ENCODE measurements around the gene NADK2.

Gene NADK2

GRCh38 chr5:36246036-36246800 lies 4.5 kb upstream of the NADK2 start:
- DNase-seq: no peak

DNA sequence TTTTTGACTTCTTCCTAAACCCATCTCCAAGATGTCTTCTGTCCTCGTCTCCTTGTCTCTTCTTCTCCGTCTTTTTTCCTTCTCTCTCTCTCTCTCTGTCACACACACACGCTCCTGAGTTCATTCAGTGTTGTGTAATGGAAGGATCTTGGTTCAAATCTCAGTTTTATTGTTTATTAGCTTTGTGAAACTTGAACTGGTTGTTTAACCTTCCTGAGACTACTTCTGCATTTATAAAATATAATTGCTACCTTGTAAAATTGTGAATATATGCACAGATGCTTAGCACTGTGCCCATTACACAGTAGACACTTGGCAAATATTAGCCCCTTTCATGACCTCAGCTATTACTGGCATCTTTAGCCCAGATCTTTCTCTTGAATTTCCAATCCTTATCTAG lies 2.4 kb upstream of the NADK2 start:
- DNase-seq: no peak

GRCh38 chr5:36243653-36244052 lies 1.9 kb upstream of the NADK2 start:
- DNase-seq: no peak

- DNase-seq: no peak
These were observed 1.1 kb upstream of the NADK2 start for GRCh38 chr5:36242534-36243485.

- DNase-seq: peak in 4 of 5 donors; percentile 13 to 37 (median 34)
These were observed 720 bp downstream of the NADK2 start for GRCh38 chr5:36240779-36241630.

DNA sequence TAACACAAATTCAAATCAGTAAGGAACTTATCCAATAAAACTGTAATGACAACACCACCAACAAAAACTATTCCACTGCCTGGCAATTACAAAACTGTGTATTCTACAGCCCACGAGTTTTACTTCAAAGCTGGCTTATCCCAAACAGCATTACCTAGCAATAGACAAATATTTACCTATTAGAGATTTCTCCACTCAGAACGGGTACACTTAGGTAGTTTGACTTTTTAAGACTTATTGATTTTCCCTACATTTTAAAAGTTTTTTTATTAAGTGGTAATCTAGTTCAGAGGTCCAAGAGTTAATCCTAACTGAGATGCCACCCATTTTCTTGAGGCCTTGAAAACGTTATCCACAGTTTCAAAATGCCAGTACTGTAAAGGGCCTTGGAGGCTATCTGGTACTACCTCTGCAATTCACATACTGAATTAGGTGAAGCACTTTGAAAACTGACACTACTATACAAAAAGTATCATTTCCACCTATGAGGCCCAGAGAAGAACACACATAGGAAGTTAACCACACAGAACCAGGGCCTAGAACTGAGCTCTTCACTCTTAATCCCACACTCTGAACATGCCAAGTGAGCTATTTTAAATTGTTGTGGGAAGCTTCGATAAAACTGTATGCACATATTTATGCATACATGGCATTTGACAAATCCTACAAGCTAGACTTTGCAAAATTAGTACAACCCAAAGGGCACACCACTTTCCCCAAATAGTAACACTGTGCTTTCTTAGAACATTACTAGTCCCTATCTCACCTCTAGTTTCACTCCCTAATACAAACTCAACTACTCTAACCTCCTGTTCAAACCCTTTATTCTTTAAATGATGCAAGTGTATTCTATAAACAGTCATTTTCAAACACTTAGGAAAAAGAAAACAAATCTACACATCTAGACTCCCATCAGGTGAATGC lies 2.1 kb downstream of the NADK2 start:
- no peak for DNase-seq

- DNase-seq: no peak
These were observed 3.0 kb downstream of the NADK2 start for GRCh38 chr5:36238502-36239295.

DNA sequence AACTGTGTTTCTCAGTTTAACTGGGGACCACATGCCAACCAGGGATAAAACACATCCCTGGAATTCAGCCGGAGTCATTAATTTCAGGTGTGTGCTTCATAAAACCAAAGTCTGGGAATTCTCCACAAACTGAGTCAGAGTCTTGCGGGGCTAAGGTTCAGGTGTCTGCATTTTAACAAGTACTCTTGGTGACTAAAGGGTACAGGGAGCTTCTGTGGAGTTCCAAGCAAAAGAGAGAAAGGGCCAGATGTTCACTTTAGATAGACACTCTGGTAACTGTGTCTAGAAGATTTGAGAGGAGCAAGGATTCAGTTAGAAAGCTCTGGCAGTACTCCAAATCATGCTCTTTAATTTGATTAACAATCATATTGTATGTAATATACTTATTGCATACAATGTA lies 4.0 kb downstream of the NADK2 start:
- DNase-seq: no peak

GRCh38 chr5:36236801-36237200 lies 4.9 kb downstream of the NADK2 start:
- DNase-seq: no peak

GRCh38 chr5:36232533-36232932 lies 9.2 kb downstream of the NADK2 start:
- no peak for DNase-seq

GRCh38 chr5:36230151-36230790 lies 11.5 kb downstream of the NADK2 start:
- no peak for DNase-seq

DNA sequence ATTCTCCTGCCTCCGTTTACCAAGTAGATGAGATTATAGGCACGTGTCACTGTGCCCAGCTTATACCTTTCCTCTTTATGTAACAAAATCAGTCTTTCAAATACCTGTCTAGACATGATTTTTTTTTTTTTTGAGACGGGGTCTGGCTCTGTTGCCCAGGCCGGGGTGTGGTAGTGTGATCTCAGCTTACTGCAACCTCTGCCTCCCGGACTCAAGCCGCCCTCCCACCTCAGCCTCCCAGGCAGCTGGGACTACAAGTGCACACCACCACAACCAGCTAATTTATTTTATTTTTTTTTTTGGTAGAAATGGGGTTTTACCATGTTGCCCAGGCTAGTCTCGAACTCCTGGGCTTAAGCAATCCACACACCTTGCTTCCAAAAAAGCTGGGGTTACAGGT lies 13.2 kb downstream of the NADK2 start:
- no peak for DNase-seq

DNA sequence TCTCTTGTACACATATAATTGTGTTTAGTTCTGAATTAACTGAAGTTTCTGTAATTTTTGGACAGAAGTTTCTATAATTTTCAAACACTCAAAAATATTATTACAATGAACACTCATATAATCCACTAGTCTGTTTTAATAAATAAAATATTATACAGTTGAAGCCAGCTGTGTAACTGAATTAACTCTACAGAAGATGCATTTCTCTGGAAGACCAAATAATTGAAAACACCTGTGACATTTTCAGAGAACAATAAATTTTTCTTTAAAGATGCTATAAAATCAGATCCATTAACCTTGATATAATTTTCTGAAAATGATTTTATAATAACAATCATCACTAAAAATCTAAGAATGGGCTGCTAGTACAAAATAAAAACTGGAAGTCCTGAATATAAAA lies 14.7 kb downstream of the NADK2 start:
- DNase-seq: no peak

DNA sequence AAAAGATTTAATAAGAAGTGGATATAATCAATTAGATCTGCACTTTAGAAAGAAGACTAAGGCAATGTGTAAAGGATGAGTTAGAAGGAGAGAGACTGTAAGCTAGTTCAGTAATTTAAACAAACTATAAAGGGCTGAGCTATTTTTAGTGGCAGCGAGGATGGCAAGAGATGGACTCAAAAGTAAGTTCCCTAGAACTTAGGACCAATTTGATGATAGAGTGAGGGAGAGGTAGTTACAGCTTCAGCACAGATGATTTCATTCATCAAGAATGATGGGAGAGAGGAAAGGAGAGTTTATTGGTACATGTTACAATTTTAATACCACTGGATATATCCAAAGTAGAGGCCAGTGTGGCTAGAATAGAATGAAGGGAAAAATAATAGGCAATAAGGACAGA lies 19.1 kb downstream of the NADK2 start:
- DNase-seq: no peak

DNA sequence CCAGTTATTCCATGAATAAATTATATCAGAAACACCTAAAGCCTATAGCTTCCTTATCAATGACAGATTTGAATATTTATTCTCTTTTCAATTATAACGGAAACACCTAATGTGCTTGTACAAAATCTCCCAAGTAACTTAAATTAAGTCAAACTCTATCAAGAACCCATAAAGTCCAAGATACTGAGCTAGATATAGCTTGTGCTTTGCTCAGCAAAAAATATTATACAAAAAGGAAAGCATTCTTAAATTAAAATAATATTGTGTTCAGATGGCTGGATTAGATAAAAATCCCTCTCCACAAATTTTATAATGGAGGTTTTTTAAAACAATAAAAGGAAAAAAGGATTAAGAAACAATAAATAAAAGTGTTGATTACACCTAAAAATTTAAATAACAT lies 23.7 kb downstream of the NADK2 start:
- no peak for DNase-seq

DNA sequence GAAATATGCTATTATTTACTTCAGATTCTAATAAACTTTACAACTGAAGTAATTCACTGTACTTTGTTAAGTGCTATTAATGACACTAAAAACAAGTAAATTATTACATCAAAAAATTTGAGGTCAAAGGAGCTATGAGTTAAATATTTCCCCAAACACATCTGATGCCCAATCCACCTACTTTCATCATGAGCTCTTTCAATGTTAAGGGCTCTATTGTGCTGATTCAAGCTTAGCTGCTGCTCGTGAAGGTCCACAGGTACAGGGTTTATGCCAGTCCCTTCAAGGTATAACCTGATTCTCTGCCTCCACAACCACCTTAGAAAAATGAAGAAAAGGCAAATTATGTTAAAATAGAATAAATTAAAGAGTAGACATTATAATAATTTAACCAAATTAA lies 24.2 kb downstream of the NADK2 start:
- DNase-seq: no peak

- no peak for DNase-seq
These were observed 25.8 kb downstream of the NADK2 start for GRCh38 chr5:36215910-36216309.

DNA sequence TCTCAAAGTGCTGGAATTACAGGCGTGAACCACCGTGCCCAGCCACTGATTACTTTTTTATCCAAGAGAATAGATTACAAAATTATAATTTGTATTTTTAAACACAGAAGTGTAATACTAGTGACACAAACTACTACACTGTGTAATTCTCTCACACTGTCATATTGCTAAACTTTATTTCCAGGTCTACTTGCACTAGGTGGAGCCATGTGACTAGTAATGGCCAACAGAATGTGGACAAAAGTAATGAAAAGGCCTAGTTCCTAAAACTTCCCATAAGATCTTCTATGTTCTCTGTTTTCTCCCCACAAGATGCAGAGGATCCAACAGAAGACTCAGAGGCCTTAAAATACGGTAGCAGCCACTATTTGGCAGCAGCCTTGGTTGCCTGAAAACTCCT lies 27.3 kb downstream of the NADK2 start:
- DNase-seq: no peak

DNA sequence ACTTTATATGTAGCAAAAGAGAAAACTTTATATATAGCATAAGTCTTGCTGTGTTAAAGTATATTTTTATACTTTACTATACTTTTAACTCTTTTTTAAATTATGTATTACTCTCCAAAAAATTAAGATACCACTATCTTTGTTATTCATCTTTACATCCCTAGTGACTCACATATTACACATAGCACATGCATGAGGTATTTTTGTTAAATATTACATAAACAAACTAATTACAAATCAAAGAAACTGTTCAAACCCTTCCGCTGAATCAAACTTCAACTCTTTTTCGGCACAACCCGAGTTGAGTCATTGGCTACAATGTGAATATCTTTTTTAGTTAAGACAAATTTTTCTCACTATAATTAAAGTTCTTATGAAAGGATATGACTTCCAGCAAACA lies 32.1 kb downstream of the NADK2 start:
- no peak for DNase-seq

GRCh38 chr5:36208786-36209185 lies 32.9 kb downstream of the NADK2 start:
- no peak for DNase-seq

DNA sequence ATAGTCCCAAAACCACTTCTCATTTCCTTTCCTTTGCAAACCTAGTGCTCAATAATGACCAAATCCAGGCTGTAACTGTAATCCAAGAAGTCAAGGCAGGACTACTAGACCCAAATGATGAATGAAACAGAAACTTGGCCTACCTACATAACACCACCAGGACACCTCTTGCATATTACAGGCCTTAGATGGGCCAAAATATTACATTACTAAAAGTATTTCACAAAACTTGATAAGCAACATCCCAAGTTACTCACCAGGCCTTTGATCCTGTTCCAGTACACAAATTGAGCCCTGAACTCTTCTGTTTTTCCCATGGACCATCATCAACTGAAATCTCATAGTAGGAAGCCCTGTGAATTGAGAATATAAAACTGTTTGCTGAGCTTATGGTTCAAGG lies 34.8 kb downstream of the NADK2 start:
- DNase-seq: no peak

All from T-helper 1 cell (primary cell).